ENCODE measurements around the gene LILRB3. TPM values are rescaled to one million over a fixed set of nuclear protein-coding genes. Genes with fewer than 3 reads are reported as not detected.

LILRB3 gene
- polyA plus RNA-seq, 1 donor (not counting 4 experiments of a cell fraction or from before 2014, with no cell fraction given), result not detected

DNA sequence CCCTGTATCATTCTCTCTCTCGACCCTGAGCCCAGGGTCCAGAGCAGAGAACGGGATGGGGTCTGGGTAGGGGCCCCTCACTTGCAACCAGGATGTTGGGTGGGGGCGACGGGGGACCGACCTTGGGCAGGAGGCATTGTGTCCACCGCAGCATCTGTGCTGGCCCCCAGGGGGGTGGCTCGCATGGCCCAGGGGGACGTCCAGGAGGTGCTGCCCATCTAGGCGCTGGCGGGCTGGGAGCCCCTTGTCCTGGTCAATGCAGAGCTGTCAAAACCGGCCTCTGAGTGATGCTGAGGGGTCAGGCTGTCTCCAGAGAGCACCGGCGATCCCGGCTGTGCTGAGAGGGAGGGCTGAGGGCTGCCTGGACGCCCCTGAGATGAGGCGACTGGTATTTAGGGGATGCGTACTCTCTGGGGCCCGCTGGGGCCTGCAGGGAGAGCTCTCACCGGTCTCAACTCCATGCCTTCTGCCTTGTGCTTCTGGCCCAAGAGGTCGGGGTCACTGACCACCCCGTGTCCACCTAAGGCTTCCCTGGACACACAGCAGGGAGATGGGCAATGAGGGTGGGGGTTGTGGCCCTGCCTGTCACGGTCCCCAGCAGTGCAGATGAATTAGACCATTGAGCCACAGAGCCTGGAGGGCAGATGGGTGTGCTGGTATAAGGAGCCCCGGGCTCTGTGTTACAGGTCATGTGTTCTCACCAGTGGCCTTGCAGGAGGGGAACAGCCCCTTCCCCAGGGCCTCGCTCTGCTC is 13.6 kb downstream of the LILRB3 start:
- Histone ChIP-seq H3K4me3 (ENCODE audit: control insufficient read depth in 2 of 3, extremely low read depth in 1 of 3, insufficient read depth in 2 of 3, low read depth in 1 of 3, low read length in 3 of 3) (no peak overlapping the region), H3K27ac (ENCODE audit: control insufficient read depth, insufficient read depth, low read length) (peak overlapping the region; percentile 44), H3K4me2 (ENCODE audit: control insufficient read depth, extremely low read depth, insufficient read depth, low read depth, low read length) (no peak overlapping the region), H3K9me3 (ENCODE audit: control insufficient read depth, low read depth, low read length) (no peaks in the 10 kb centered on the region), H4K20me1 (ENCODE audit: control insufficient read depth, extremely low read depth, insufficient read depth, low read length) (peaks cover 40% of the 10 kb centered on the region), H3K9ac (ENCODE audit: control insufficient read depth, extremely low read depth, insufficient read depth, low read length) (peak overlapping the region; percentile 5), H2AFZ (ENCODE audit: control insufficient read depth, low read length) (no peak overlapping the region), H3K9me1 (ENCODE audit: control insufficient read depth, extremely low read depth, insufficient read depth, low read length) (peaks cover 2% of the 10 kb centered on the region), H3K79me2 (ENCODE audit: control insufficient read depth, insufficient read depth, low read length) (peaks cover 27% of the 10 kb centered on the region), H3K36me3 (ENCODE audit: control insufficient read depth in 2 of 2, extremely low read depth in 1 of 2, insufficient read depth in 2 of 2, low read length in 2 of 2) (peaks cover 33 to 34% of the 10 kb centered on the region in 2 experiments), H3K27me3 (ENCODE audit: control insufficient read depth, extremely low read depth, insufficient read depth, low read length) (no peaks in the 10 kb centered on the region), H3K4me1 (ENCODE audit: control insufficient read depth, extremely low read depth, insufficient read depth, low read length) (no peaks in the 10 kb centered on the region)
- DNase-seq (ENCODE audit: low read depth, low spot score) (no peak), FAIRE-seq (no peak)
- dilution Hi-C loops (cut with MboI; ENCODE audit: extremely low pct_ligation_motif_present, low sequenced_read_pairs), result no loop called here
- no peak for TF ChIP-seq EZH2 (IDR thresholded peaks at IDR 0.05; ENCODE audit: low read length)
- no peak for TF ChIP-seq CTCF (optimal IDR thresholded peaks at IDR 0.05 in 1 of 3, IDR thresholded peaks at IDR 0.05 in 1 of 3, conservative IDR thresholded peaks at IDR 0.05 in 1 of 3; ENCODE audit: extremely low read depth in 1 of 3, insufficient read depth in 2 of 3, low read length in 3 of 3)

- H3K4me1 ChIP-seq (ENCODE audit: control insufficient read depth, extremely low read depth, insufficient read depth, low read length), result peaks cover under 1% of the 10 kb centered on the region
- H3K9me3 ChIP-seq (ENCODE audit: control insufficient read depth, low read depth, low read length), result no peaks in the 10 kb centered on the region
- dilution Hi-C loops (cut with MboI; ENCODE audit: extremely low pct_ligation_motif_present, low sequenced_read_pairs), result no loop called here
- no peak overlapping the region for H3K9ac ChIP-seq (ENCODE audit: control insufficient read depth, extremely low read depth, insufficient read depth, low read length)
- no peak overlapping the region for H3K27ac ChIP-seq (ENCODE audit: control insufficient read depth, insufficient read depth, low read length)
- TF ChIP-seq EZH2 (IDR thresholded peaks at IDR 0.05; ENCODE audit: low read length) (no peak), CTCF (optimal IDR thresholded peaks at IDR 0.05 in 1 of 3, IDR thresholded peaks at IDR 0.05 in 1 of 3, conservative IDR thresholded peaks at IDR 0.05 in 1 of 3; ENCODE audit: extremely low read depth in 1 of 3, insufficient read depth in 2 of 3, low read length in 3 of 3) (no peak)
- H3K79me2 ChIP-seq (ENCODE audit: control insufficient read depth, insufficient read depth, low read length), result peaks cover 32% of the 10 kb centered on the region
- no peak overlapping the region for H2AFZ ChIP-seq (ENCODE audit: control insufficient read depth, low read length)
- peaks cover 33 to 38% of the 10 kb centered on the region in 2 experiments for H3K36me3 ChIP-seq (ENCODE audit: control insufficient read depth in 2 of 2, extremely low read depth in 1 of 2, insufficient read depth in 2 of 2, low read length in 2 of 2)
- peaks cover 2% of the 10 kb centered on the region for H3K9me1 ChIP-seq (ENCODE audit: control insufficient read depth, extremely low read depth, insufficient read depth, low read length)
- H3K27me3 ChIP-seq (ENCODE audit: control insufficient read depth, extremely low read depth, insufficient read depth, low read length), result no peaks in the 10 kb centered on the region
- no peak for FAIRE-seq
- H4K20me1 ChIP-seq (ENCODE audit: control insufficient read depth, extremely low read depth, insufficient read depth, low read length), result peaks cover 45% of the 10 kb centered on the region
- no peak for DNase-seq (ENCODE audit: low read depth, low spot score)
- H3K4me3 ChIP-seq (ENCODE audit: control insufficient read depth in 2 of 3, extremely low read depth in 1 of 3, insufficient read depth in 2 of 3, low read depth in 1 of 3, low read length in 3 of 3), result no peak overlapping the region
- no peak overlapping the region for H3K4me2 ChIP-seq (ENCODE audit: control insufficient read depth, extremely low read depth, insufficient read depth, low read depth, low read length)
These were observed 14.1 kb downstream of the LILRB3 start for GRCh38 chr19:54208784-54209057.
